Right hindlimb (tissue), 1 donor: ENCODE data around the gene POU2AF1.

Source experiments
- DNase-seq: peaks from one replicate; pipeline ENCODE4 v3.0.0-alpha.2; 2018

The POU2AF1 gene

GRCh38 chr11:111384494-111384893 is 5.4 kb upstream of the POU2AF1 start:
- DNase-seq = no peak

GRCh38 chr11:111382451-111382850 is 3.4 kb upstream of the POU2AF1 start:
- DNase-seq = no peak

- no peak for DNase-seq
Observed at GRCh38 chr11:111379602-111380136, 594 bp upstream of the POU2AF1 start.

- DNase-seq = no peak
Observed at GRCh38 chr11:111378185-111378860, 752 bp downstream of the POU2AF1 start.

- DNase-seq = no peak
Observed at GRCh38 chr11:111376181-111376871, 2.7 kb downstream of the POU2AF1 start.

- no peak for DNase-seq
Observed at GRCh38 chr11:111373590-111373989, 5.5 kb downstream of the POU2AF1 start.

GRCh38 chr11:111372538-111372937 is 6.5 kb downstream of the POU2AF1 start:
- no peak for DNase-seq

- no peak for DNase-seq
Observed at GRCh38 chr11:111370902-111371578, 8.0 kb downstream of the POU2AF1 start.

GRCh38 chr11:111370270-111370901 is 8.7 kb downstream of the POU2AF1 start:
- no peak for DNase-seq

GRCh38 chr11:111368285-111368560 is 10.9 kb downstream of the POU2AF1 start:
- no peak for DNase-seq

GRCh38 chr11:111367411-111368284 is 11.4 kb downstream of the POU2AF1 start:
- DNase-seq = no peak

GRCh38 chr11:111366560-111367410 is 12.3 kb downstream of the POU2AF1 start:
- no peak for DNase-seq

GRCh38 chr11:111365722-111366559 is 13.1 kb downstream of the POU2AF1 start:
- no peak for DNase-seq

GRCh38 chr11:111364503-111364902 is 14.6 kb downstream of the POU2AF1 start:
- DNase-seq = no peak

GRCh38 chr11:111363985-111364384 is 15.1 kb downstream of the POU2AF1 start:
- DNase-seq = no peak

GRCh38 chr11:111362887-111363411 is 16.1 kb downstream of the POU2AF1 start:
- DNase-seq = no peak

GRCh38 chr11:111361874-111362273 is 17.2 kb downstream of the POU2AF1 start:
- DNase-seq = no peak

- no peak for DNase-seq
Observed at GRCh38 chr11:111361052-111361801, 17.8 kb downstream of the POU2AF1 start.
